Endothelial cell of umbilical vein (primary cell): ENCODE measurements around the gene SYNM. TPM values are rescaled to one million over a fixed set of nuclear protein-coding genes. Genes with fewer than 3 reads are reported as not detected.

Experiments
- BruUV-seq: library from RNA; stranded (reverse); fragments of 400-500 nt; replicated peaks from 2 replicates; lab custom pipeline; 2021; lab: Mats Ljungman, UMichigan
- CTCF ChIA-PET: fragments of 300-600, 350-600 bp; sonication (Branson Sonifier 250); formaldehyde crosslinking; loops from one replicate; lab custom pipeline; 2021; ENCODE audit warnings: antibody characterized with exemption, inconsistent platforms; lab: Charles Lee
- POLR2A ChIA-PET: fragments of 300-600, 350-600 bp; sonication (Branson Sonifier 250); formaldehyde crosslinking; loops from one replicate; lab custom pipeline; 2021; ENCODE audit warnings: antibody characterized with exemption, inconsistent platforms; lab: Charles Lee
- DNase-seq: peaks from one replicate; pipeline ENCODE4 v3.0.0-alpha.2; 2011; ENCODE audit warnings: low read depth, low spot score
- FAIRE-seq: peaks from 2 replicates; lab custom pipeline; 2011; peaks lifted over from hg19 to GRCh38; lab: Jason Lieb, UNC
- H2AFZ ChIP-seq: 2 replicates; pipeline ENCODE4 v1.6.0; 2012; ENCODE audit warnings: low read depth, low read length, control low read depth, inconsistent platforms
- H3K27ac ChIP-seq: 2 replicates; pipeline ENCODE4 v1.5.1; 2011; ENCODE audit warnings: low read depth, mild to moderate bottlenecking, control low read depth, low read length, moderate library complexity; ENCODE audit not compliant: insufficient read depth
- H3K27me3 ChIP-seq, 2 experiments: 2 replicates each; pipeline versions ENCODE4 v1.6.0 to v1.6.1; 2011; ENCODE audit warnings: low read length in 2 of 2, mixed read lengths in 1 of 2; ENCODE audit not compliant: control insufficient read depth in 2 of 2, insufficient read depth in 2 of 2
- H3K36me3 ChIP-seq, 2 experiments: 2 replicates in 1 of 2; 3 replicates in 1 of 2; pipeline ENCODE4 v1.5.1; 2011; ENCODE audit warnings: low read length in 2 of 2, mild to moderate bottlenecking in 1 of 2, moderate library complexity in 1 of 2; ENCODE audit not compliant: control insufficient read depth in 2 of 2, insufficient read depth in 2 of 2; ENCODE audit errors: extremely low read depth in 1 of 2
- H3K4me1 ChIP-seq: 3 replicates; pipeline ENCODE4 v1.5.1; 2011; ENCODE audit warnings: mild to moderate bottlenecking, low read length; ENCODE audit not compliant: control insufficient read depth, insufficient read depth; ENCODE audit errors: extremely low read depth
- H3K4me2 ChIP-seq: 2 replicates; pipeline ENCODE4 v1.6.1; 2011; ENCODE audit warnings: low read length, control low read depth, mixed read lengths; ENCODE audit not compliant: insufficient read depth
- H3K4me3 ChIP-seq, 3 experiments: fragments of 200-600 bp in 1 of 3; sonication (generic), shearing (Covaris generic) in 1 of 3; replicated peaks in 1 of 3; 2 replicates each; pipeline ENCODE4 v1.5.1; 2011 to 2016; ENCODE audit warnings: control low read depth in 3 of 3, low read length in 3 of 3, mild to moderate bottlenecking in 2 of 3, inconsistent platforms in 1 of 3, low read depth in 1 of 3, moderate library complexity in 1 of 3; ENCODE audit not compliant: insufficient read depth in 1 of 3
- H3K79me2 ChIP-seq: 2 replicates; pipeline ENCODE4 v1.6.0; 2012; ENCODE audit warnings: low read length, inconsistent platforms; ENCODE audit not compliant: control insufficient read depth, insufficient read depth
- H3K9ac ChIP-seq: replicated peaks from 2 replicates; pipeline ENCODE3; 2011; ENCODE audit warnings: low read length, control low read depth; ENCODE audit not compliant: insufficient read depth; ENCODE audit errors: extremely low read depth
- H3K9me1 ChIP-seq: replicated peaks from 3 replicates; pipeline ENCODE4 v1.6.0; 2011; ENCODE audit warnings: mild to moderate bottlenecking, low read length; ENCODE audit not compliant: control insufficient read depth, insufficient read depth; ENCODE audit errors: extremely low read depth
- H3K9me3 ChIP-seq: replicated peaks from 2 replicates; pipeline ENCODE4 v1.5.1; 2012; ENCODE audit warnings: low read length, inconsistent platforms; ENCODE audit not compliant: control insufficient read depth, insufficient read depth
- H4K20me1 ChIP-seq: replicated peaks from 2 replicates; pipeline ENCODE3; 2011; ENCODE audit warnings: mild to moderate bottlenecking, low read length; ENCODE audit not compliant: control insufficient read depth, insufficient read depth; ENCODE audit errors: extremely low read depth
- CTCF ChIP-seq, 2 donors: IDR thresholded peaks; 1 replicate in 1 of 2; 2 replicates in 1 of 2; pipeline ENCODE4 v1.5.1; 2011; ENCODE audit warnings: low read length in 2 of 2, mild to moderate bottlenecking in 2 of 2, moderate library complexity in 2 of 2, control low read depth in 1 of 2, inconsistent platforms in 1 of 2, low read depth in 1 of 2; ENCODE audit not compliant: insufficient read depth in 1 of 2; ENCODE audit errors: extremely low read depth in 1 of 2
- EZH2 ChIP-seq: IDR thresholded peaks from 2 replicates; pipeline ENCODE4 v1.6.1; 2012; ENCODE audit warnings: borderline replicate concordance, low read depth, mild to moderate bottlenecking, moderate library complexity, low read length, inconsistent platforms; ENCODE audit not compliant: severe bottlenecking
- FOS ChIP-seq: IDR thresholded peaks from 2 replicates; pipeline ENCODE4 v1.6.1; 2011; ENCODE audit warnings: mild to moderate bottlenecking, low read length, moderate library complexity, borderline replicate concordance; ENCODE audit not compliant: insufficient read depth
- GATA2 ChIP-seq: IDR thresholded peaks from 2 replicates; pipeline ENCODE4 v1.7.0; 2011; ENCODE audit warnings: low read depth, mild to moderate bottlenecking, moderate library complexity, mixed read lengths, low read length; ENCODE audit not compliant: insufficient read length, insufficient read depth
- JUN ChIP-seq: IDR thresholded peaks from 2 replicates; pipeline ENCODE4 v1.6.1; 2011; ENCODE audit warnings: borderline replicate concordance, low read depth; ENCODE audit not compliant: insufficient read length, insufficient read depth
- MAX ChIP-seq: IDR thresholded peaks from 2 replicates; pipeline ENCODE4 v1.6.1; 2011; ENCODE audit not compliant: insufficient read depth, insufficient read length
- MYC ChIP-seq: IDR thresholded peaks from one replicate; pipeline ENCODE4 v1.6.1; 2011; ENCODE audit warnings: mild to moderate bottlenecking, low read depth, low read length
- POLR2A ChIP-seq: IDR thresholded peaks from 2 replicates; pipeline ENCODE4 v1.6.1; 2012; ENCODE audit warnings: low read depth, mild to moderate bottlenecking, control low read depth, low read length
- POLR2AphosphoS5 ChIP-seq: IDR thresholded peaks from 2 replicates; pipeline ENCODE4 v1.6.1; 2012; ENCODE audit warnings: low read depth, mild to moderate bottlenecking, control low read depth, low read length, moderate library complexity; ENCODE audit not compliant: insufficient read depth
- dilution Hi-C: fragments of 300-500 bp; cut with MboI; formaldehyde crosslinking; loops from one replicate; pipeline ENCODE4 v1.15.0; 2019; ENCODE audit warnings: low sequenced_read_pairs; ENCODE audit not compliant: extremely low pct_ligation_motif_present
- intact Hi-C: fragments of 100-400 bp; cut with micrococcal nuclease; formaldehyde crosslinking; loops from one replicate; pipeline ENCODE4 v1.10.0; 2022
- polyA plus RNA-seq, 4 experiments: library from polyadenylated mRNA; depleted of rRNA in 3 of 4; stranded (reverse) in 3 of 4; unstranded in 1 of 4; fragments of >200 nt; gene quantifications; 2 replicates each; pipeline versions ENCODE4 v1.2.1 to v1.2.3, GENCODE V29; 2011 to 2012; ENCODE audit warnings: missing spikeins in 1 of 4
- total RNA-seq: library from RNA; stranded (reverse); gene quantifications from 2 replicates; pipeline ENCODE4 v1.2.3, GENCODE V29; 2021

SYNM gene
- total and polyA plus RNA-seq, 2 donors (not counting 3 experiments of a cell fraction or from before 2014, with no cell fraction given) = 3.7 to 10.2 TPM

- no peak for FAIRE-seq
- peaks cover 24% of the 10 kb centered on the region for H3K4me1 ChIP-seq
These were observed 24.8 kb downstream of the SYNM start for GRCh38 chr15:99129644-99130043.

More at GRCh38 chr15:99129644-99130043, 24.8 kb downstream of the SYNM start:
- dilution Hi-C loops = no loop called here
- no peaks in the 10 kb centered on the region for H3K9me3 ChIP-seq
- TSS peak; percentile 62 for BruUV-seq
- no peaks in the 10 kb centered on the region for H3K36me3 ChIP-seq
- intact Hi-C loops = loop anchor here (1.0 kb wide), 1 partner anchor 24 kb away; the partner anchor contains the start of gene SYNM
- no peak for DNase-seq
- H3K79me2 ChIP-seq = no peaks in the 10 kb centered on the region
- H3K9ac ChIP-seq = peak overlapping the region; percentile 13
- H2AFZ ChIP-seq = no peak overlapping the region
- no peaks in the 10 kb centered on the region for H3K9me1 ChIP-seq
- H3K27ac ChIP-seq = peak overlapping the region; percentile 79
- peak overlapping the region; percentile 67 for H3K4me2 ChIP-seq
- ChIA-PET POLR2A (no interaction called here), CTCF (interaction anchor here (1.2 to 2.1 kb wide), 3 partner anchors 24 to 31 kb away, joined by 4 to 7 read pairs (median 5); partner anchors contain the start of gene SYNM)
- H4K20me1 ChIP-seq = no peaks in the 10 kb centered on the region
- H3K4me3 ChIP-seq = no peak overlapping the region
- H3K27me3 ChIP-seq = no peaks in the 10 kb centered on the region
- TF ChIP-seq POLR2AphosphoS5 = no peak
- no peak for TF ChIP-seq CTCF (IDR thresholded peaks at IDR 0.05; ENCODE audit: extremely low read depth in 1 of 2, insufficient read depth in 1 of 2, low read depth in 1 of 2, low read length in 2 of 2)
- no peak for TF ChIP-seq EZH2
- no peak for TF ChIP-seq MAX
- TF ChIP-seq JUN = no peak
- TF ChIP-seq GATA2 = no peak
- no peak for TF ChIP-seq MYC
- no peak for TF ChIP-seq FOS
- no peak for TF ChIP-seq POLR2A
